H9 (cell line): ENCODE measurements around the gene A4GNT. TPM values are rescaled to one million over a fixed set of nuclear protein-coding genes. Genes with fewer than 3 reads are reported as not detected.

Source experiments
- DNase-seq: peaks from one replicate; pipeline ENCODE4 v3.0.0-alpha.2; 2017
- H2AFZ ChIP-seq: one replicate; pipeline ENCODE4 v1.6.1; 2013; ENCODE audit warnings: mild to moderate bottlenecking, low read length, control low read depth, moderate library complexity
- H2AK5ac ChIP-seq: 2 replicates; pipeline ENCODE4 v1.6.1; 2013; ENCODE audit warnings: low read length, control low read depth, mixed read lengths; ENCODE audit not compliant: insufficient read length
- H2BK120ac ChIP-seq: one replicate; pipeline ENCODE4 v1.6.1; 2013; ENCODE audit warnings: low read depth, mild to moderate bottlenecking, low read length, control low read depth, inconsistent platforms; ENCODE audit not compliant: poor library complexity, severe bottlenecking
- H2BK12ac ChIP-seq: 2 replicates; pipeline ENCODE4 v1.6.1; 2013; ENCODE audit warnings: low read length, control low read depth, mixed read lengths, low read depth; ENCODE audit not compliant: insufficient read length
- H2BK15ac ChIP-seq: 2 replicates; pipeline ENCODE4 v1.6.1; 2013; ENCODE audit warnings: low read depth, low read length, control low read depth
- H2BK20ac ChIP-seq: one replicate; pipeline ENCODE4 v1.6.1; 2013; ENCODE audit warnings: low read depth, mild to moderate bottlenecking, low read length, control low read depth, inconsistent platforms; ENCODE audit not compliant: poor library complexity, severe bottlenecking
- H2BK5ac ChIP-seq: 2 replicates; pipeline ENCODE4 v1.6.1; 2013; ENCODE audit warnings: low read length, control low read depth, mixed read lengths; ENCODE audit not compliant: insufficient read length
- H3K14ac ChIP-seq: 2 replicates; pipeline ENCODE4 v1.6.1; 2013; ENCODE audit warnings: low read length, control low read depth; ENCODE audit not compliant: insufficient read depth
- H3K18ac ChIP-seq: 2 replicates; pipeline ENCODE4 v1.6.1; 2013; ENCODE audit warnings: low read depth, mild to moderate bottlenecking, mixed read lengths, low read length, control low read depth; ENCODE audit not compliant: insufficient read length
- H3K23ac ChIP-seq: 2 replicates; pipeline ENCODE4 v1.6.1; 2013; ENCODE audit warnings: low read length, control low read depth, mixed read lengths, low read depth; ENCODE audit not compliant: insufficient read length
- H3K23me2 ChIP-seq: 2 replicates; pipeline ENCODE4 v1.6.1; 2013; ENCODE audit warnings: low read depth, mild to moderate bottlenecking, mixed read lengths, low read length, control low read depth; ENCODE audit not compliant: insufficient read length, poor library complexity, severe bottlenecking
- H3K27ac ChIP-seq: 2 replicates; pipeline ENCODE4 v1.5.1; 2013; ENCODE audit warnings: low read length, control low read depth, mixed read lengths, low read depth; ENCODE audit not compliant: insufficient read length
- H3K27me3 ChIP-seq: 2 replicates; pipeline ENCODE4 v1.6.1; 2013; ENCODE audit warnings: low read length, control low read depth, inconsistent platforms; ENCODE audit not compliant: insufficient read depth
- H3K4ac ChIP-seq: 2 replicates; pipeline ENCODE4 v1.6.1; 2013; ENCODE audit warnings: low read depth, mild to moderate bottlenecking, control low read depth, inconsistent platforms, low read length, moderate library complexity
- H3K4me1 ChIP-seq: 2 replicates; pipeline ENCODE4 v1.6.1; 2013; ENCODE audit warnings: low read length, control low read depth, inconsistent platforms; ENCODE audit not compliant: insufficient read depth
- H3K4me2 ChIP-seq: 2 replicates; pipeline ENCODE4 v1.6.1; 2013; ENCODE audit warnings: low read length, control low read depth, mixed read lengths; ENCODE audit not compliant: insufficient read length, insufficient read depth
- H3K56ac ChIP-seq: 2 replicates; pipeline ENCODE4 v1.6.1; 2013; ENCODE audit warnings: low read depth, mild to moderate bottlenecking, mixed read lengths, low read length, control low read depth; ENCODE audit not compliant: insufficient read length
- H3K79me1 ChIP-seq: 2 replicates; pipeline ENCODE4 v1.6.1; 2013; ENCODE audit warnings: low read depth, mild to moderate bottlenecking, moderate library complexity, low read length, control low read depth, inconsistent platforms; ENCODE audit not compliant: insufficient read depth, poor library complexity, severe bottlenecking
- H3K79me2 ChIP-seq: 2 replicates; pipeline ENCODE4 v1.6.1; 2013; ENCODE audit warnings: low read length, control low read depth, inconsistent platforms; ENCODE audit not compliant: insufficient read depth
- H3K9ac ChIP-seq: 2 replicates; pipeline ENCODE4 v1.6.1; 2013; ENCODE audit warnings: low read length, control low read depth, mixed read lengths; ENCODE audit not compliant: insufficient read length; ENCODE audit errors: extremely low read depth
- H3K9me3 ChIP-seq: one replicate; pipeline ENCODE4 v1.6.1; 2013; ENCODE audit warnings: low read depth, low read length, inconsistent platforms; ENCODE audit not compliant: control insufficient read depth
- H3T11ph ChIP-seq: one replicate; pipeline ENCODE4 v1.6.1; 2013; ENCODE audit warnings: mild to moderate bottlenecking, low read length, control low read depth, inconsistent platforms
- H4K20me1 ChIP-seq: one replicate; pipeline ENCODE4 v1.6.1; 2013; ENCODE audit not compliant: control insufficient read depth, insufficient read length, insufficient read depth
- H4K5ac ChIP-seq: 2 replicates; pipeline ENCODE4 v1.6.1; 2013; ENCODE audit warnings: low read depth, mild to moderate bottlenecking, mixed read lengths, low read length, control low read depth; ENCODE audit not compliant: insufficient read length
- H4K8ac ChIP-seq: replicated peaks from 2 replicates; pipeline ENCODE4 v1.6.1; 2013; ENCODE audit warnings: low read length, control low read depth, mixed read lengths, low read depth; ENCODE audit not compliant: insufficient read length
- H4K91ac ChIP-seq: 2 replicates; pipeline ENCODE4 v1.6.1; 2013; ENCODE audit warnings: low read depth, mild to moderate bottlenecking, moderate library complexity, mixed read lengths, low read length, control low read depth; ENCODE audit not compliant: insufficient read length
- H3K27ac Mint-ChIP-seq, 3 experiments: 2 replicates in 2 of 3; 3 replicates in 1 of 3; pipeline ENCODE4 v1.8.0; 2020 to 2021; ENCODE audit warnings: mixed read lengths in 3 of 3, mild to moderate bottlenecking in 1 of 3, moderate library complexity in 1 of 3
- H3K27me3 Mint-ChIP-seq: 2 replicates; pipeline ENCODE4 v1.8.0; 2021; ENCODE audit warnings: low read depth, mild to moderate bottlenecking, moderate library complexity, mixed read lengths
- H3K36me3 Mint-ChIP-seq, 3 experiments: 2 replicates in 2 of 3; 3 replicates in 1 of 3; pipeline ENCODE4 v1.8.0; 2020 to 2021; ENCODE audit warnings: low read depth in 3 of 3, mixed read lengths in 3 of 3; ENCODE audit not compliant: insufficient read depth in 1 of 3
- H3K4me1 Mint-ChIP-seq, 2 experiments: 2 replicates each; pipeline ENCODE4 v1.8.0; 2020; ENCODE audit warnings: mixed read lengths in 2 of 2
- H3K4me3 Mint-ChIP-seq, 2 experiments: 2 replicates in 1 of 2; 3 replicates in 1 of 2; pipeline ENCODE4 v1.8.0; 2020 to 2021; ENCODE audit warnings: mild to moderate bottlenecking in 2 of 2, mixed read lengths in 2 of 2, moderate library complexity in 1 of 2
- H3K9me3 Mint-ChIP-seq, 2 experiments: 2 replicates in 1 of 2; 3 replicates in 1 of 2; pipeline ENCODE4 v1.8.0; 2020; ENCODE audit warnings: mild to moderate bottlenecking in 2 of 2, mixed read lengths in 2 of 2, moderate library complexity in 1 of 2
- WGBS: extraction: QIAGEN DNeasy Blood & Tissue Kit; methylation state at CpG from one replicate; pipeline ENCODE4 v1.1.7; 2013; ENCODE audit warnings: missing lambda C conversion rate, low lambda C conversion rate, mixed read lengths; ENCODE audit not compliant: insufficient read length; ENCODE audit errors: extremely low coverage; 5-methylcytosine and 5-hydroxymethylcytosine counted together
- total RNA-seq: library from RNA; stranded (reverse); gene quantifications from 2 replicates; pipeline ENCODE4 v1.2.1, GENCODE V29; 2021
- TF ChIP-seq, protein P1 (sequence below): fragments of 200-600 bp; sonication (generic); conservative IDR thresholded peaks from 3 replicates; pipeline ENCODE4 v1.8.0; 2021; ENCODE audit warnings: antibody characterized with exemption, mild to moderate bottlenecking

Gene A4GNT
- total RNA-seq, 1 experiment from 2014 or later: not detected

DNA sequence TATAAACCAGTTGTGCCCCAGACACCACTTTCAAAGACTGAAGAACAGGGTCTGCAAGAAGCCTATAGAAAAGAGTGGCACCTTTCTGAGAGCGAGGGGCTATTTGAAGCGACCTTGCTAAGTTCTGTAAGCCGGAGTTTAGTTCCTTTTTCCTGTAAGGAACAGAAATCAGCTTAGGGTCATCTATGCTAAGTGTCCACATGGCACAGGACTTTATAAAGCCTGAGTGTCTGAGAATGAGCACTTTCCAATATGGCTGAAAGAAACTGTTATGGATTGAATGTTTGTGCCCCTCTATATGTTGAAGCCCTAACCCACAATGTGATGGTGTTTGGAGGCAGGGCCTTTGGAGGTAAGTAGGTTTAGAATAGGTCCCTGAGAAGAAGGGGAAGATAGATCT lies 4.0 kb upstream of the A4GNT start:
- TF ChIP-seq, protein P1, sequence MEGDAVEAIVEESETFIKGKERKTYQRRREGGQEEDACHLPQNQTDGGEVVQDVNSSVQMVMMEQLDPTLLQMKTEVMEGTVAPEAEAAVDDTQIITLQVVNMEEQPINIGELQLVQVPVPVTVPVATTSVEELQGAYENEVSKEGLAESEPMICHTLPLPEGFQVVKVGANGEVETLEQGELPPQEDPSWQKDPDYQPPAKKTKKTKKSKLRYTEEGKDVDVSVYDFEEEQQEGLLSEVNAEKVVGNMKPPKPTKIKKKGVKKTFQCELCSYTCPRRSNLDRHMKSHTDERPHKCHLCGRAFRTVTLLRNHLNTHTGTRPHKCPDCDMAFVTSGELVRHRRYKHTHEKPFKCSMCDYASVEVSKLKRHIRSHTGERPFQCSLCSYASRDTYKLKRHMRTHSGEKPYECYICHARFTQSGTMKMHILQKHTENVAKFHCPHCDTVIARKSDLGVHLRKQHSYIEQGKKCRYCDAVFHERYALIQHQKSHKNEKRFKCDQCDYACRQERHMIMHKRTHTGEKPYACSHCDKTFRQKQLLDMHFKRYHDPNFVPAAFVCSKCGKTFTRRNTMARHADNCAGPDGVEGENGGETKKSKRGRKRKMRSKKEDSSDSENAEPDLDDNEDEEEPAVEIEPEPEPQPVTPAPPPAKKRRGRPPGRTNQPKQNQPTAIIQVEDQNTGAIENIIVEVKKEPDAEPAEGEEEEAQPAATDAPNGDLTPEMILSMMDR: no peak
- no CpG with 5 or more reads among the region's 3 CpGs for whole genome bisulfite sequencing
- H3K4me1 Mint-ChIP-seq: peaks cover 2 to 4% of the 10 kb centered on the region in 2 experiments; a peak in 3 of 4 replicates

More for the DNA sequence above, 4.0 kb upstream of the A4GNT start:
- Histone ChIP-seq H4K91ac (no peak overlapping the region), H3K18ac (no peak overlapping the region), H3K23me2 (no peaks in the 10 kb centered on the region), H3K4me1 (no peaks in the 10 kb centered on the region), H3T11ph (no peak overlapping the region), H4K20me1 (no peaks in the 10 kb centered on the region), H4K5ac (no peak overlapping the region), H3K9ac (no peak overlapping the region), H4K8ac (no peak overlapping the region), H3K79me2 (no peaks in the 10 kb centered on the region), H2BK15ac (no peak overlapping the region), H3K4ac (no peak overlapping the region), H3K14ac (no peak overlapping the region), H2AFZ (no peak overlapping the region), H3K56ac (no peak overlapping the region), H2BK12ac (no peak overlapping the region), H3K27ac (no peak overlapping the region), H3K4me2 (no peak overlapping the region), H3K23ac (no peak overlapping the region), H2BK20ac (no peak overlapping the region), H2AK5ac (no peak overlapping the region), H2BK5ac (no peak overlapping the region), H2BK120ac (no peak overlapping the region), H3K9me3 (no peaks in the 10 kb centered on the region), H3K79me1 (no peaks in the 10 kb centered on the region), H3K27me3 (no peaks in the 10 kb centered on the region)
- Mint-ChIP-seq H3K9me3 (no peaks in the 10 kb centered on the region; a peak in 1 of 5 replicates), H3K4me3 (no peak overlapping the region), H3K36me3 (no peaks in the 10 kb centered on the region), H3K27ac (no peak overlapping the region), H3K27me3 (peaks cover 3% of the 10 kb centered on the region; the same call in 1 of the 2 replicates)
- no peak for DNase-seq
